Measurements from ENCODE around the gene AIFM3. TPM values are rescaled to one million over a fixed set of nuclear protein-coding genes. Genes with fewer than 3 reads are reported as not detected.
"Not testable (repeated sequence)": the region's sequence is repeated elsewhere in the genome, so short reads cannot be mapped to it uniquely, and the experiment has no call there.

The AIFM3 gene
- total RNA-seq, 4 donors from 2014 or later = 0.11 to 2.0 (median 0.80) TPM

GRCh38 chr22:20970939-20971657 lies 4.0 kb downstream of the AIFM3 start:
- Histone ChIP-seq H3K27ac (no peak overlapping the region), H3K36me3 (no peaks in the 10 kb centered on the region), H3K9me3 (no peaks in the 10 kb centered on the region), H3K27me3 (no peaks in the 10 kb centered on the region), H3K4me1 (no peaks in the 10 kb centered on the region), H3K4me3 (replicated peaks in 1 of 3) (no peak overlapping the region)
- no peak for DNase-seq
- 53 to 65% methylated on average over 3 to 4 of the region's 4 CpGs for WGBS, 2 donors
- TF ChIP-seq CTCF (IDR thresholded peaks at IDR 0.05) (no peak), POLR2A (IDR thresholded peaks at IDR 0.05) (no peak)
- intact Hi-C loops (cut with DNase I) = no loop called here

GRCh38 chr22:20972014-20972694 lies 5.1 kb downstream of the AIFM3 start:
- H3K27ac ChIP-seq; H3K9me3 ChIP-seq; intact Hi-C loops (cut with DNase I); DNase-seq; H3K4me1 ChIP-seq; H3K4me3 ChIP-seq (replicated peaks in 1 of 3); H3K27me3 ChIP-seq; H3K36me3 ChIP-seq: not testable (repeated sequence)
- 71 to 73% methylated on average over 11 of the region's 11 CpGs for WGBS, 2 donors

GRCh38 chr22:20972933-20973577 lies 6.0 kb downstream of the AIFM3 start:
- intact Hi-C loops (cut with DNase I) = no loop called here
- TF ChIP-seq CTCF (IDR thresholded peaks at IDR 0.05) = no peak
- no peak for TF ChIP-seq POLR2A (IDR thresholded peaks at IDR 0.05)
- no peaks in the 10 kb centered on the region for H3K9me3 ChIP-seq
- WGBS, 2 donors = 67 to 84% methylated on average over 12 to 16 of the region's 21 CpGs
- H3K4me3 ChIP-seq (replicated peaks in 1 of 3) = no peak overlapping the region
- no peaks in the 10 kb centered on the region for H3K36me3 ChIP-seq
- no peaks in the 10 kb centered on the region for H3K4me1 ChIP-seq
- no peaks in the 10 kb centered on the region for H3K27me3 ChIP-seq
- no peak overlapping the region for H3K27ac ChIP-seq
- no peak for DNase-seq

GRCh38 chr22:20973634-20974286 lies 6.7 kb downstream of the AIFM3 start:
- no peak overlapping the region for H3K27ac ChIP-seq

More at GRCh38 chr22:20973634-20974286, 6.7 kb downstream of the AIFM3 start:
- Histone ChIP-seq H3K4me1 (no peaks in the 10 kb centered on the region), H3K27me3 (no peaks in the 10 kb centered on the region), H3K4me3 (replicated peaks in 1 of 3) (no peak overlapping the region), H3K36me3 (no peaks in the 10 kb centered on the region), H3K9me3 (no peaks in the 10 kb centered on the region)
- TF ChIP-seq POLR2A (IDR thresholded peaks at IDR 0.05) (no peak), CTCF (IDR thresholded peaks at IDR 0.05) (no peak)
- WGBS, 2 donors = 55 to 69% methylated on average over 11 to 12 of the region's 21 CpGs
- intact Hi-C loops (cut with DNase I) = no loop called here
- DNase-seq = no peak

All from thyroid gland (tissue), 4 donors.